C1 segment of cervical spinal cord (tissue), 14 donors: ENCODE data around the gene PYGO1.
"Not testable (repeated sequence)": the region's sequence is repeated elsewhere in the genome, so short reads cannot be mapped to it uniquely, and the experiment has no call there.

Experiments used
- DNase-seq, 14 donors: peaks; one replicate each; lab custom pipeline; 2025; lab: John Stamatoyannopoulos, UW

The PYGO1 gene

DNA sequence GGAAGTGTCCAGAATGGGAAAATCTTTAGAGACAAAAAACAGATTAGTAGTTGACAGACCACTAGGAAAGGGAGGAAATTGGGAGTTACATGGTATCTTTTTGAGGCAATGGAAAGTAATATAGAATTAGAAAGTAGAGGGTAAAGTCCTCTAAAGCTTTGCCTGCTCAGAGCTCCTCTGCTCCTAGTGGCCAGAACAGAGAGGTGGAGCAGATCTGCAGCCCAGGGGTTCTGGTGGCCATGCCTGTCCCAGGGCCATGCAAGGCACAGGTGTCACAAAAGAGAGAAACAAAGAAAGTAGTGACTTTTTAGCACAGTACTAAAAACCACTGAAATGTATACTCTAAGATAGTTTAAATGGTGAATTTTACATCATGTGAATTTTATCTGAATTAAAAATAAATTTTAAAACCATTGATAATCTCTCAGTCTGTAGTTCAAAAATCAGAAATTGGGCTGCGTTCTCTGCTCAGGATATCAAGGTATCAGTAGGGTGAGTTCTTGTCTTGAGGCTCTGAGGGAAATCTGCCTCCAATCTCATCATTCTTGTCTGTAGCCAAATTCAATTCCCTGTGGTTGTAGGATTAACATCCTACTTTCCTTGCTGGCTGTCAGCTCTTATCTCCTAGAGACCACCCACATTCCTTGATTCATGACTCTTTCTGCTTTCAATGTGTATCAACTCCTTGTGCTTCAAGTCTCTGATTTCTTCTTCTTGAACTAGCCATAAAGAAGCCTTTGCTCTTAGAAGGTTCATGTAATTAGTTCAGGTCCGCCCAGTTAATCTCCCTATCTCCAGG lies 23.6 kb downstream of the PYGO1 start:
- no peak for DNase-seq

DNA sequence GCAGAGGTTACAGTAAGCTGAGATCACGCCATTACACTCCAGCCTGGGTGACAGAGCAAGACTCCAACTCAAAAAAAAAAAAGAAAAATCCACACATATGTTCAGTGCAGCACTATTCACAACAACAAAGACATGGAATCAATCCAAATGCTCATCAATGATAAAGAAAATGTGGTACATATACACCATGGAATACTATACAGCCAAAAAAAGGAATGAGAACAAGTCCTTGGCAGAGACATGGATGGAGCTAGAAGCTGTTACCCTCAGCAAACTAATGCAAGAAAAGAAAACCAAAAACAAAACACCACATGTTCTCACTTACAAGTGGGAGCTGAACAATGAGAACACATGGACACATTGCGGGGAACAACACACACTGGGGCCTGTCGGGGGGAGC lies 25.5 kb downstream of the PYGO1 start:
- DNase-seq, result no peak

- DNase-seq, result no peak
Observed at GRCh38 chr15:55555089-55555488, 33.1 kb downstream of the PYGO1 start.

- peak in 1 of 14 donors; percentile 21 for DNase-seq
Observed at GRCh38 chr15:55552926-55553325, 35.2 kb downstream of the PYGO1 start.

DNA sequence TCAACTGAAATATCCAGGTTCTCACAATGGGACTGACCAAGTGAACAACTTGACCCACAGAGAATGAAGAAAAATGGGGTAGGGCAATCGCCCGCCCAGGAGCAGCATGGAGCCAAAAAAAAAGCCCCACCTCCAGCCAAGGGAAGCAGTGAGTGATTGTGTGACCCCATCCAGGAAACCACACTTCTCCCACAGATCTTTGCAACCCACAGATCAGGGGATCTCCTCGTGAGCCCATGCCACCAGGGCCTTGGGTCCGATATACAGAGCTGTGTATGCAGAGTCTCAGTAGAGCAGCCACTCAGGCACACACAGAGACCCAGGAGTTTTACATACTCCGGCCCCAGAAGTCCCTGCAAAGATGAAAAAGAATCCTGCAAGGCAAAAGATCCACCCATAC lies 35.7 kb downstream of the PYGO1 start:
- no peak for DNase-seq

DNA sequence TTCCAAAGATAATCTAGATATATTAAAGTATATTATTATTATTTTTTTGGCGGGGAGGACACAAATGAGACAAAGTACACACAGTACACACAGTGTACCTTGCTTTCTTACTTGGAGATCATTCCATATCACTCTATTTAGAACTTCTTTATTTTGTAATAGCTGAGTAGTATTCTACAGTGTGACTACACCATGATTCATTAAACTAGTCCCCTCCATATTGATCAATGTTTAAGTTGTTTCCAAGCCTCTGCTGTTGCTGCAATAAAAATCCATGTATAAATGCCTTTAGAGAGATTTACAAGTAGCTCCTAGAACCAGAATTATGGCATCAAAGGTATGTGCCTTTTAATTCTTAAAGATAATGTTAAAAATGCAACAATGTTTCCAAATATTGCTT lies 38.8 kb downstream of the PYGO1 start:
- DNase-seq, result no peak

GRCh38 chr15:55546718-55547117 lies 41.4 kb downstream of the PYGO1 start:
- DNase-seq, result no peak

- no peak for DNase-seq
Observed at GRCh38 chr15:55535436-55535835, 52.7 kb downstream of the PYGO1 start.

DNA sequence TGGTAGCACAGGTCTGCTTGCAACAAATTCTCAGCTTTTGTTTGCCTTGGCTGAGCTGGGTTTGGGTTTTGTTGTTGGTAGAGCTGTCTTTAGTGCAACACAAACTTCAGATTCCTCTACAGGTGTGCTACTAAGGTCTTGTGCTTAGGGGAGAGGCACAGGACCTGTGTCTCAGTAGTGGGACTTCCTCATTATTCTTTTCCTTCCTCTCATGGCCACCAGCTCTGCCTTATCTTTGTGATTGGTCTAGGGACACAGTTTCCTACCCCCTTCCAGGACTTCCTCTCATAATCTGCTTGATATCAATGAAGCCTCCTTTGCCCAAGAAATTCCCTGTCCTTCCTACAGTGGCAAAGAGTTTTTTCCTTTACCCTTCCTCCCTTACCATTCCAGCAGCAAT lies 55.2 kb downstream of the PYGO1 start:
- no peak for DNase-seq

GRCh38 chr15:55530861-55531313 lies 57.3 kb downstream of the PYGO1 start:
- no peak for DNase-seq

DNA sequence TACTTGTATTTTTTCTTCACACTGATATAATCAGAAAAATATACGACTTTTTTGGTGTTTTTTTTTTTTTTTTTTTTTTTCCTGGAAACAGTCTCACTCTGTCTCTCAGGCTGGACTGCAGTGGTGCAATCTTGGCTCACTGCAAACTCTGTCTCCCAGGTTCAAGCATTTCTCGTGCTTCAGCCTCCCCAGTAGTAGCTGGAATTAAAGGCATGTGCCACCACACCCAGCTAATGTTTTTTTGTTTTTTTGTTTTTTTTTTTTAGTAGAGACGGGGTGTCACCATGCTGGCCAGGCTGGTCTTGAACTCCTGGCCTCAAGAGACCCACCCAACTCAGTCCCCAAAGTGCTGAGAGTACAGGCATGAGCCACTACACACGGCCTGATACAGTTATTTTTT lies 59.3 kb downstream of the PYGO1 start:
- DNase-seq, result no peak

DNA sequence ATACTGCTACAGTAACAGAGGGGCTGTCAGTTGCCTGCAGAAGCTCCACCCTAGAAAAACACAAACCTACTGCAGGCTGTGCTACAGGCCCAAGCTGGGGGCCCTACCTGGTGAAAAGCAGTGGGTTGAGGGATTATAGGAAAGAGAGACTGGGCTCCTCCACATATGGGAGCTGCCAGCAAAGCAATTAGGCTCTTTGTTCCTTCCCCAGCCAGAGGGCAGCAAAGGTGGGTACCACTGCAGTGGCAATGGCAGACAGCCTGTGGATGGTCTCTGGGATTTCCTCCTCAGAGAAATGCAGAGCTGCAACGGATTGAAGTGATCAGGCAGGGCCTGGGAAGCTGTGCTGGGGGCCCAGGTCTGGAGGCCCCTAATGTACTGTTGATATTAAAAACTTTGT lies 61.0 kb downstream of the PYGO1 start:
- DNase-seq, result no peak

GRCh38 chr15:55526559-55527036 lies 61.5 kb downstream of the PYGO1 start:
- DNase-seq, result peak in 4 of 14 donors; percentile 3 to 19 (median 6)

DNA sequence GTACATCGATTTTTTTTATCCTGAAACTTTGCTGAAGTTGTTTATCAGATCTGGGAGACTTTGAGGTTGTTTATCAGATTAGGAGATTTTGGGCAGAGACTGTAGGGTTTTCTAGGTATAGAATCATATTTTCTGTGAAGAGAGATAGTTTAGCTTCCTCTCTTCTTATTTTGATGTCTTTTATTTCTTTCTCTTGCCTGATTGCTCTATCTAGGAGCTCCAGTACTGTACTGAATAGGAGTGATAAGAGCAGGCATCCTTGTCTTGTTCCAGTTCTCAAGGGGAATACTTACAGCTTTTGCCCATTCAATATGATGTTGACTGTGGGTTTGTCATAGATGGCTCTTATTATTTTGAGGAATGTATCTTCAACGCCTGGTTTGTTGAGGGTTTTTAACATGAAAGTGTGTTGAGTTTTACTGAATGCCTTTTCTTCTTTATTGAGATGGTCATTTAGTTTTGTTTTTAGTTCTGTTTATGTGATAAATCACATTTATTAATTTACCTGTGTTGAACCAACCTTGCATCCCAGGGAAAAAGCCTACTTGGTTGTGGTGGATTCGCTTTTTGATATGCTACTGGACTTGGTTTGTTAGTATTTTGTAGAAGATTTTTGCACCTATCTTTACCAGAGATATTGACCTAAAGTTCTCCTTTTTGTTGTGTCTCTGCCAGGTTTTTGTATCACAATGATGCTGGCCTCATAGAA lies 65.2 kb downstream of the PYGO1 start:
- no peak for DNase-seq

DNA sequence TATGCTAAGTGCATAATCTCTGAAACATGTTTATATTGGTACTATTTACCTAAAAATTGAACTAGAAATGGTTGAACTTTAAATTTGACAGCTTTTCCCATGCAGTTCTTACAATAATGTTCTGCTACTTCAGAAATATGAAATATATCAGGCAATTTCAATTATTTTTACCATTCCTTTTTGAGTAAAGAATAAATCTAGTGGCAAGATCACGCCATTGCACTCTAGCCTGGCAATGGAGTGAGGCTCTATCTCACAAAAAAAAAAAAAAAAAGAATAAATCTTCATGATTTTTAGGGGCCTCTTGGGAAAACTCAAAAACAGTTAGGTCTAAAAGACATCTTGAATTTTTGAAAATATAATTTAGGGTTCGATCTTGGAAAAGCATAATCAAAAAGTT lies 69.5 kb downstream of the PYGO1 start:
- DNase-seq, result no peak

GRCh38 chr15:55518009-55518408 lies 70.1 kb downstream of the PYGO1 start:
- DNase-seq, result no peak

DNA sequence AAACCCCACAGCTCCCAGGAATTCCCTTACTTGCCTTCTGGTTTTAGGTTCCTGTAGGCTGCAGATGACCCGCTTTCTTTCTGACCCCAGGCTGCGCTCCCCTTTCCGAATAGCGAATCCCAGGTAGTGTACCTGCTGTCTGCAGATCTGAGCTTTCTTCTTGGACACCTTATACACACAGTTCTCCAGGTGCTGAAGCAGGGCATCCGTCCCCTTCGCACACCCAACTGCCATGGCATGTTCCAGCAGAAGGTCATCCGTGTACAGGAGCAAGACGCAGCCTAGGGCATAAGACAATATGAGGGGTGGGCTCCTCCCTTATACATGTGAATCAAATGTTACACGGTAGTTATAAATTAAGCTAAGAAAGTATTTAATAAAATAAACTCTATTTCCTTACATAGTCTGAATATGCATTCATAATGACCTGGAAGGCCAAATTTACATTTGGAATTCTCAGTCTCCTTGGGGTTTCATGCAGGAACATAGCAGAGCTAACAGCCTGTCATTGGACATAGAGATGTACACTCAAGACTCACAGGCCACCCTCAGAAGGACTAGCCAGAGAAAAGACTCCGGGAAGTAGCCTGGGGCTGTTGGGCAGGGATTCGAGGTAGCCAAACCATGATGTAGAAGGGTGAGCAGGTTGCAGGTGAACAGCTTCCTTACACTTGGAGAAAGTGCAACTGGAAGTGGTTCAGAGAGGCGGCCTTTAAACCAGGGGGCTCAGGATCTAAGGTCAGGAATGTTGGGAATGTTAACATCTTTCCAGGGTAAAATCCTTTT lies 72.0 kb downstream of the PYGO1 start:
- no peak for DNase-seq

DNA sequence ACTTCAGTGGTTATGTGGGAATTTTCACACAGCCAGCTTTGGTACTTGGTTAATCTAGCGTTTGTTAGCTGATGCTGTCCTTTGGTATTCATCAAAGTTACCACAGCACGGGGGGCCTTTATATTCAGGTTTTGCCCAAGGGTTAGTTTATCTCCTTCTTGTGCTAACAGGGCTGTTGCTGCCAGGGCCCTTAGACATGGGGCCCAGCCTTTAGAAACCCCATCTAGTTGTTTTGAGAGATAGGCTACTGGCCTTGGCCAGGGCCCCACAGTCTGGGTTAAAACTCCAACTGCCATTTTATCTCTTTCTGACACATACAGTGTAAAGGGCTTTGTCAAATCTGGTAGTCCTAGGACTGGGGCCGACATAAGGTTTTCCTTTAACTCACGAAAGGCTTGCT lies 72.7 kb downstream of the PYGO1 start:
- DNase-seq, result no peak

GRCh38 chr15:55514414-55514850 lies 73.7 kb downstream of the PYGO1 start:
- no peak for DNase-seq

GRCh38 chr15:55513621-55514413 lies 74.3 kb downstream of the PYGO1 start:
- not testable (repeated sequence) for DNase-seq

- DNase-seq, result no peak
Observed at GRCh38 chr15:55513152-55513551, 75.0 kb downstream of the PYGO1 start.
